OCI-LY3 (cell line): ENCODE results near the gene OR2A12.

Experiments used
- EZH2phosphoT487 ChIP-seq: fragments of 200-600 bp; shearing (Covaris generic); IDR thresholded peaks from 2 replicates; pipeline ENCODE4 v1.6.1; 2018; ENCODE audit warnings: antibody characterized with exemption, mixed run types, low read depth
- TF ChIP-seq, protein P1 (sequence below): fragments of 200-600, 300-600 bp; sonication (generic); IDR thresholded peaks from 2 replicates; pipeline ENCODE4 v1.5.1; 2014; ENCODE audit warnings: antibody characterized with exemption, low read length, low read depth

DNA sequence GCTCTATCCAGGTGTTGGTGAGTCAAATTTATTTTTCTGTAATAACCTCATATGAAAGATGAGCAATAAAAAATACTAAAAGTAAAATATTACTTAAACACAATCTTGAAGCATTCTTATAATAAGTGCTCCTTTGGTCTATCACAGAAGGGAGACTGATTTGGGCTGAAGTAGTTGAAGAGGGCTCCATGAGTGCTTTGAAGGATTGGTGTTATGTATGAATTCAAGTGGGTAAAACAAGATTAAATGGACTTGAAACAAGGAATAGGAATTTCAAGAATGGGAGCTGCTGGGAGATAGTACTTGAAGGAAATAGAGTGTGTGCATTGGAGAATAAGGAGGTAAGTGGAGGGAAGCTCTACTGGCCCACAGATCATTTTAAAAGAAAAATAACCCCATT, 16.0 kb downstream of the OR2A12 start:
- TF ChIP-seq, protein P1, sequence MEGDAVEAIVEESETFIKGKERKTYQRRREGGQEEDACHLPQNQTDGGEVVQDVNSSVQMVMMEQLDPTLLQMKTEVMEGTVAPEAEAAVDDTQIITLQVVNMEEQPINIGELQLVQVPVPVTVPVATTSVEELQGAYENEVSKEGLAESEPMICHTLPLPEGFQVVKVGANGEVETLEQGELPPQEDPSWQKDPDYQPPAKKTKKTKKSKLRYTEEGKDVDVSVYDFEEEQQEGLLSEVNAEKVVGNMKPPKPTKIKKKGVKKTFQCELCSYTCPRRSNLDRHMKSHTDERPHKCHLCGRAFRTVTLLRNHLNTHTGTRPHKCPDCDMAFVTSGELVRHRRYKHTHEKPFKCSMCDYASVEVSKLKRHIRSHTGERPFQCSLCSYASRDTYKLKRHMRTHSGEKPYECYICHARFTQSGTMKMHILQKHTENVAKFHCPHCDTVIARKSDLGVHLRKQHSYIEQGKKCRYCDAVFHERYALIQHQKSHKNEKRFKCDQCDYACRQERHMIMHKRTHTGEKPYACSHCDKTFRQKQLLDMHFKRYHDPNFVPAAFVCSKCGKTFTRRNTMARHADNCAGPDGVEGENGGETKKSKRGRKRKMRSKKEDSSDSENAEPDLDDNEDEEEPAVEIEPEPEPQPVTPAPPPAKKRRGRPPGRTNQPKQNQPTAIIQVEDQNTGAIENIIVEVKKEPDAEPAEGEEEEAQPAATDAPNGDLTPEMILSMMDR = no peak
- TF ChIP-seq EZH2phosphoT487 = no peak
